ENCODE measurements around the gene ITGA2. TPM values are rescaled to one million over a fixed set of nuclear protein-coding genes. Genes with fewer than 3 reads are reported as not detected.

ITGA2 gene
- total RNA-seq, 1 experiment from 2014 or later = 30.1 TPM

Other genes with a start within 250 kb of the ITGA2 start
- 34.2 and 36.6 TPM in 2 replicates for gene ITGA1, start 201.4 kb upstream of the ITGA2 start, total RNA-seq (2014; rRNA removed; shearing (Covaris generic))
- 27.8 and 33.8 TPM in 2 replicates for gene PELO, start 201.4 kb upstream of the ITGA2 start, total RNA-seq (2014; rRNA removed; shearing (Covaris generic))
- gene MOCS2, start 120.4 kb downstream of the ITGA2 start, total RNA-seq (2014; rRNA removed; shearing (Covaris generic)) = 94.5 and 110 TPM in 2 replicates

All from M059J (cell line).